HG03342 (cell line): ENCODE data around the gene CDH26.

Experiments
- ATAC-seq: cut with Tn5 transposase; IDR thresholded peaks from one replicate; pipeline ENCODE4 v1.9.1; 2021; ENCODE audit warnings: mild to moderate bottlenecking, moderate library complexity; ENCODE audit not compliant: unreplicated experiment

CDH26 gene

GRCh38 chr20:59977086-59977485 is 18.9 kb downstream of the CDH26 start:
- no peak for ATAC-seq

- ATAC-seq, result no peak
Observed at GRCh38 chr20:59983076-59983475, 24.9 kb downstream of the CDH26 start.

- no peak for ATAC-seq
Observed at GRCh38 chr20:59984541-59984940, 26.3 kb downstream of the CDH26 start.

- no peak for ATAC-seq
Observed at GRCh38 chr20:59985164-59985563, 26.9 kb downstream of the CDH26 start.

- no peak for ATAC-seq
Observed at GRCh38 chr20:59985864-59986263, 27.6 kb downstream of the CDH26 start.

GRCh38 chr20:59987135-59987534 is 28.9 kb downstream of the CDH26 start:
- ATAC-seq, result no peak

- ATAC-seq, result no peak
Observed at GRCh38 chr20:59988141-59988540, 29.9 kb downstream of the CDH26 start.

GRCh38 chr20:59992526-59993084 is 34.4 kb downstream of the CDH26 start:
- ATAC-seq, result no peak

- ATAC-seq, result no peak
Observed at GRCh38 chr20:59993736-59994430, 35.7 kb downstream of the CDH26 start.

GRCh38 chr20:59994697-59995122 is 36.5 kb downstream of the CDH26 start:
- ATAC-seq, result no peak

GRCh38 chr20:59996108-59996507 is 37.9 kb downstream of the CDH26 start:
- no peak for ATAC-seq

- ATAC-seq, result no peak
Observed at GRCh38 chr20:59997896-59998295, 39.7 kb downstream of the CDH26 start.

- ATAC-seq, result no peak
Observed at GRCh38 chr20:59999502-59999901, 41.3 kb downstream of the CDH26 start.

GRCh38 chr20:60000271-60001042 is 42.2 kb downstream of the CDH26 start:
- ATAC-seq, result no peak

- no peak for ATAC-seq
Observed at GRCh38 chr20:60001108-60001507, 42.9 kb downstream of the CDH26 start.

- ATAC-seq, result no peak
Observed at GRCh38 chr20:60003776-60004175, 45.6 kb downstream of the CDH26 start.

- ATAC-seq, result no peak
Observed at GRCh38 chr20:60006261-60006660, 48.0 kb downstream of the CDH26 start.

GRCh38 chr20:60007464-60007863 is 49.2 kb downstream of the CDH26 start:
- no peak for ATAC-seq

- no peak for ATAC-seq
Observed at GRCh38 chr20:60008130-60008808, 50.0 kb downstream of the CDH26 start.

- ATAC-seq, result no peak
Observed at GRCh38 chr20:60009318-60009717, 51.1 kb downstream of the CDH26 start.

GRCh38 chr20:60009826-60010616 is 51.8 kb downstream of the CDH26 start:
- no peak for ATAC-seq
